GM23338 (cell line): Measurements from ENCODE around the gene SAP130.

Experiments
- CREB1 ChIP-seq: fragments of 250-450 bp; sonication (Bioruptor Pico); IDR thresholded peaks from 2 replicates; pipeline ENCODE4 v1.5.0; 2020; ENCODE audit warnings: low read depth, mild to moderate bottlenecking, moderate library complexity
- CTCF ChIP-seq, 2 experiments: fragments of 200-600 bp in 1 of 2; sonication (generic) in 1 of 2; conservative IDR thresholded peaks; 2 replicates each; pipeline versions ENCODE4 v1.5.1 to v1.6.1; 2016 to 2017; ENCODE audit warnings: antibody characterized with exemption in 2 of 2, low read depth in 2 of 2, mild to moderate bottlenecking in 2 of 2, moderate library complexity in 1 of 2
- ETS1 ChIP-seq: IDR thresholded peaks from 2 replicates; pipeline ENCODE4 v1.6.1; 2016; ENCODE audit warnings: antibody characterized with exemption
- EZH2 ChIP-seq: fragments of 200-600 bp; sonication (generic); IDR thresholded peaks from one replicate; pipeline ENCODE4 v1.8.0; 2017; ENCODE audit warnings: antibody characterized with exemption, mild to moderate bottlenecking, low read depth; ENCODE audit not compliant: unreplicated experiment
- EZH2phosphoT487 ChIP-seq: fragments of 200-600 bp; sonication (generic); IDR thresholded peaks from one replicate; pipeline ENCODE4 v1.8.1; 2018; ENCODE audit warnings: antibody characterized with exemption; ENCODE audit not compliant: unreplicated experiment
- JUNB ChIP-seq: IDR thresholded peaks from one replicate; pipeline ENCODE4 v1.6.1; 2016; ENCODE audit warnings: antibody characterized with exemption; ENCODE audit not compliant: unreplicated experiment
- NANOG ChIP-seq: IDR thresholded peaks from 2 replicates; pipeline ENCODE4 v1.6.1; 2016; ENCODE audit warnings: antibody characterized with exemption, borderline replicate concordance
- POLR2AphosphoS5 ChIP-seq: IDR thresholded peaks from 2 replicates; pipeline ENCODE4 v1.6.1; 2016; ENCODE audit warnings: antibody characterized with exemption, low read depth
- REST ChIP-seq: IDR thresholded peaks from one replicate; pipeline ENCODE4 v1.6.1; 2018; ENCODE audit warnings: antibody characterized with exemption; ENCODE audit not compliant: unreplicated experiment
- STAT1 ChIP-seq: IDR thresholded peaks from one replicate; pipeline ENCODE4 v1.6.1; 2016; ENCODE audit warnings: antibody characterized with exemption; ENCODE audit not compliant: unreplicated experiment
- ZNF114 ChIP-seq: fragments of 250-450 bp; sonication (Bioruptor Pico); IDR thresholded peaks from 2 replicates; pipeline ENCODE4 v1.5.0; 2020; ENCODE audit warnings: mild to moderate bottlenecking, moderate library complexity
- ZNF331 ChIP-seq: fragments of 250-450 bp; sonication (Bioruptor Pico); IDR thresholded peaks from 2 replicates; pipeline ENCODE4 v1.5.0; 2020; ENCODE audit warnings: low read depth, mild to moderate bottlenecking, moderate library complexity
- ZNF462 ChIP-seq: fragments of 250-450 bp; sonication (Bioruptor Pico); IDR thresholded peaks from 2 replicates; pipeline ENCODE4 v1.5.0; 2020; ENCODE audit warnings: mild to moderate bottlenecking, moderate library complexity

- TF ChIP-seq CTCF (conservative IDR thresholded peaks at IDR 0.05; ENCODE audit: low read depth in 2 of 2): no peak
- TF ChIP-seq POLR2AphosphoS5: no peak
- TF ChIP-seq JUNB: no peak
- no peak for TF ChIP-seq ZNF331
- no peak for TF ChIP-seq CREB1 (CRISPR knock-in tag)
- no peak for TF ChIP-seq REST
- no peak for TF ChIP-seq EZH2
- no peak for TF ChIP-seq NANOG
- TF ChIP-seq ZNF114 (CRISPR knock-in tag): no peak
- no peak for TF ChIP-seq ETS1
- no peak for TF ChIP-seq ZNF462 (CRISPR knock-in tag)
- TF ChIP-seq EZH2phosphoT487: no peak
- no peak for TF ChIP-seq STAT1
Measured at GRCh38 chr2:127910415-127910814, 117.4 kb downstream of the SAP130 start.
